ENCODE results near the gene ZDHHC24.

ZDHHC24 gene

DNA sequence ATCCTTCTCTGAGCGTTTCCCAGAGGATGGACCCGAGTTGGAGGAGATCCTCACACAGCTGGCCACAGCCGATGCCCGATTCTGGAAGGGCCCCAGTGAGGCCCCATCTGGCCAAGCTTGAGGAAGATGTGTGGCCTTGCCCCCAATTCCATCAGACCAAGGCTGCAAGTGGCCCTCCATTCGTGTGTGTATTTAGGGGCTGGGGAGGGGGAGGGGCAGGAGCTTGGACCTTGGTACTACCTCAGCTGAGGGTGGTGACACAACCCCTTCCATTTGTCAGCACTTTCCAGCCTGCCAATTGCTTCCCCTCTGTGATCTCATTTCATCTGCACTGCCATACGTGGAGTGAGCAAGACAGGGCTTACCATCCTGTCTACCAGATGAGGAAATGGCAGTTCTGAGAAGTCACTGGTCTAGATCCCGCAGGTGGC lies 36.7 kb downstream of the ZDHHC24 start:
- TF ChIP-seq, protein P1, sequence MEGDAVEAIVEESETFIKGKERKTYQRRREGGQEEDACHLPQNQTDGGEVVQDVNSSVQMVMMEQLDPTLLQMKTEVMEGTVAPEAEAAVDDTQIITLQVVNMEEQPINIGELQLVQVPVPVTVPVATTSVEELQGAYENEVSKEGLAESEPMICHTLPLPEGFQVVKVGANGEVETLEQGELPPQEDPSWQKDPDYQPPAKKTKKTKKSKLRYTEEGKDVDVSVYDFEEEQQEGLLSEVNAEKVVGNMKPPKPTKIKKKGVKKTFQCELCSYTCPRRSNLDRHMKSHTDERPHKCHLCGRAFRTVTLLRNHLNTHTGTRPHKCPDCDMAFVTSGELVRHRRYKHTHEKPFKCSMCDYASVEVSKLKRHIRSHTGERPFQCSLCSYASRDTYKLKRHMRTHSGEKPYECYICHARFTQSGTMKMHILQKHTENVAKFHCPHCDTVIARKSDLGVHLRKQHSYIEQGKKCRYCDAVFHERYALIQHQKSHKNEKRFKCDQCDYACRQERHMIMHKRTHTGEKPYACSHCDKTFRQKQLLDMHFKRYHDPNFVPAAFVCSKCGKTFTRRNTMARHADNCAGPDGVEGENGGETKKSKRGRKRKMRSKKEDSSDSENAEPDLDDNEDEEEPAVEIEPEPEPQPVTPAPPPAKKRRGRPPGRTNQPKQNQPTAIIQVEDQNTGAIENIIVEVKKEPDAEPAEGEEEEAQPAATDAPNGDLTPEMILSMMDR (IDR thresholded peaks at IDR 0.05; ENCODE audit: low read depth, low read length): no peak
- TF ChIP-seq, protein P2, sequence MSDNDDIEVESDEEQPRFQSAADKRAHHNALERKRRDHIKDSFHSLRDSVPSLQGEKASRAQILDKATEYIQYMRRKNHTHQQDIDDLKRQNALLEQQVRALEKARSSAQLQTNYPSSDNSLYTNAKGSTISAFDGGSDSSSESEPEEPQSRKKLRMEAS (IDR thresholded peaks at IDR 0.05; ENCODE audit: low read depth, low read length): no peak
- no peak for TF ChIP-seq MYC (IDR thresholded peaks at IDR 0.05; ENCODE audit: low read depth, low read length)
- TF ChIP-seq POLR2A (IDR thresholded peaks at IDR 0.05; ENCODE audit: extremely low read depth, insufficient read length): no peak
- no peak for DNase-seq (ENCODE audit: low read depth)
- no peak overlapping the region for H3K4me3 ChIP-seq (ENCODE audit: low read depth, low read length)

DNA sequence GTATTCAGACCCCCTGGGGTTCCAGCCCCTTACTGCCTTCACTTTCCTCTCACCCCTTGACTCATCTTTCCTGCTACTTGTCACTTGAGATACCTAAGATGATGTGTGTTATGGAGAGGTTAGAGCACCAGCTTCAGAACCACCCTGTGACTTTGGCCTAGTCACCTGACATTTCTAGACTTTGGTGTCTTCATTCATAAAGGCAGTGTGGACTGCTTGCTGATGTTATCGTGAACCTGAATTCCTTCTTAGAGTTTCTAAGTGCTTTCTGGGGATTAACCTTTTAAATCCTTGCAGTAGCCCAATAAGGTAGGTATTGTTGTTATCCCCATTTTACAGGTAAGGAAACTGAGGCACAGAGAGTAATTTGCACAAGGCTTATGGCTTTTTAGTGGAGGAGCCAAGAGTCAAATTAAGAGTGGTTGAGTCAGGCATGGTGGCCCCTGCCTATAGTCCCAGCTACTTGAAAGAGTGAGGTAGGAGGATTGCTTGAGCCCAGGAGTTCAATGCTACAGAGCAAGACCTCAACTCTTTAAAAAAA lies 40.5 kb downstream of the ZDHHC24 start:
- H3K4me3 ChIP-seq (ENCODE audit: low read depth, low read length): no peak overlapping the region
- DNase-seq (ENCODE audit: low read depth): no peak
- TF ChIP-seq, protein P2 (IDR thresholded peaks at IDR 0.05; ENCODE audit: low read depth, low read length): no peak
- TF ChIP-seq, protein P1 (IDR thresholded peaks at IDR 0.05; ENCODE audit: low read depth, low read length): no peak
- no peak for TF ChIP-seq MYC (IDR thresholded peaks at IDR 0.05; ENCODE audit: low read depth, low read length)
- TF ChIP-seq POLR2A (IDR thresholded peaks at IDR 0.05; ENCODE audit: extremely low read depth, insufficient read length): no peak

DNA sequence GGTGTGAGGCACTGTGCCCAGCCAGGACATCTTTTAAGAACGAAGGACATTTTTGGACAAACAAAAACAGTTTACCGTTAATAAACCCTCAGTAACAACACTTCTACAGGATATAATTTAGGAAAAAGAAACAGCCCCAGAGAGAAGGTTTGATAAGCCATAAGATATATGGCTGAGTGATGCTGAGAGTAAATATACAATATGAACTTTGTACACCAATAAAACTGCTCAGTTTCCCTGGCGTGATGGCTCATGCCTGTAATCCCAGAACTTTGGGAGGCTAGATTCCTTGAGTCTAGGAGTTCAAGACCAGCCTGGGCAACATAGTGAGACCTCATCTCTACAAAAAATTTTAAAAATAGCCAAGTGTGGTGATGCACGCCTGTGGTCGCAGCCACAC lies 47.3 kb downstream of the ZDHHC24 start:
- no peak overlapping the region for H3K4me3 ChIP-seq (ENCODE audit: low read depth, low read length)
- TF ChIP-seq, protein P1 (IDR thresholded peaks at IDR 0.05; ENCODE audit: low read depth, low read length): no peak
- TF ChIP-seq MYC (IDR thresholded peaks at IDR 0.05; ENCODE audit: low read depth, low read length) (no peak), POLR2A (IDR thresholded peaks at IDR 0.05; ENCODE audit: extremely low read depth, insufficient read length) (no peak)
- TF ChIP-seq, protein P2 (IDR thresholded peaks at IDR 0.05; ENCODE audit: low read depth, low read length): no peak
- DNase-seq (ENCODE audit: low read depth): no peak

DNA sequence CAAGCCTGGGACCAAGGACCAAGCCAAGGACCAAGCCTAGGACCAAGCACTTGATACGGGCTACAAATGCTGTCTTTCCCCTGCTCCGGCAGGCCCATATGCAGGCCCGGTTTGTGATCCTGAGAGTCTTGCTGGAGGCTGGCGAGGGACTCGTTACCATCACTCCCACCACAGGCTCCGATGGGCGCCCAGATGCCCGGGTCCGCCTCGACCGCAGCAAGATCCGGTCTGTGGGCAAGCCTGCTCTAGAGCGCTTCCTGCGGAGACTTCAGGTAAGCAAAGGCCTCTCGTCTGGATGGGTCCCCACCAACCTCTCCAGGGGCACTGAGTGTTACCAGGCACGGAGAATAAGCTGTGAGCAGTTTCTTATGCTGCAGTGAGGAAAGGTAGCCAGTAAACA lies 48.6 kb downstream of the ZDHHC24 start:
- TF ChIP-seq POLR2A (IDR thresholded peaks at IDR 0.05; ENCODE audit: extremely low read depth, insufficient read length) (no peak), MYC (IDR thresholded peaks at IDR 0.05; ENCODE audit: low read depth, low read length) (no peak)
- TF ChIP-seq, protein P1 (IDR thresholded peaks at IDR 0.05; ENCODE audit: low read depth, low read length): no peak
- TF ChIP-seq, protein P2 (IDR thresholded peaks at IDR 0.05; ENCODE audit: low read depth, low read length): no peak
- DNase-seq (ENCODE audit: low read depth): no peak
- no peak overlapping the region for H3K4me3 ChIP-seq (ENCODE audit: low read depth, low read length)

DNA sequence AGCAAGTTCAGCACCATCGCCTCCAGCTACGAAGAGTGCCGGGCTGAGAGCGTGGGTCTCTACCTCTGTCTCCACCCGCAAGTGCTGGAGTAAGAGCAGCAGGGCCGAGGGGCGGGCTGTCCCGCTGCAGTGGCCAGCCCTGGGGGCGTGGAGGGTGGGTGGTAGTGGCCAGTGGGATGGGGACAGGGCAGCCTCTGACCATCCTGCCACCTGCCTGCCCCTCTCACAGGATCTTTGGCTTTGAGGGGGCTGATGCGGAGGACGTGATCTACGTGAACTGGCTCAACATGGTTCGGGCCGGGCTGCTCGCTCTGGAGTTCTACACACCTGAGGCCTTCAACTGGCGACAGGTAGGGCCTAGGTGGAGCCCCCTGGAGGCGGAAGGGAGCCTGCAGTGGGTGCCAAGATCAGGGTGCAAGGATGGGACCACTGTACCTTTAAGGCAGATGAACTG lies 50.4 kb downstream of the ZDHHC24 start:
- no peak overlapping the region for H3K4me3 ChIP-seq (ENCODE audit: low read depth, low read length)
- DNase-seq (ENCODE audit: low read depth): no peak
- no peak for TF ChIP-seq POLR2A (IDR thresholded peaks at IDR 0.05; ENCODE audit: extremely low read depth, insufficient read length)
- TF ChIP-seq, protein P2 (IDR thresholded peaks at IDR 0.05; ENCODE audit: low read depth, low read length): no peak
- TF ChIP-seq, protein P1 (IDR thresholded peaks at IDR 0.05; ENCODE audit: low read depth, low read length): peak; percentile 60

Data from NB4 (cell line).